Right forelimb (tissue), 1 donor: Measurements from ENCODE around the gene FAM149A.

ENCODE experiments used
- DNase-seq: peaks from one replicate; pipeline ENCODE4 v3.0.0-alpha.2; 2018

The FAM149A gene

GRCh38 chr4:186107947-186108346, 3.4 kb downstream of the FAM149A start:
- DNase-seq = no peak

- no peak for DNase-seq
Measured at GRCh38 chr4:186108391-186108790, 3.9 kb downstream of the FAM149A start.

- DNase-seq = no peak
Measured at GRCh38 chr4:186109245-186109644, 4.7 kb downstream of the FAM149A start.

- DNase-seq = no peak
Measured at GRCh38 chr4:186116697-186117096, 12.2 kb downstream of the FAM149A start.

GRCh38 chr4:186118582-186118981, 14.1 kb downstream of the FAM149A start:
- DNase-seq = no peak

- no peak for DNase-seq
Measured at GRCh38 chr4:186121057-186121456, 16.6 kb downstream of the FAM149A start.

- no peak for DNase-seq
Measured at GRCh38 chr4:186128842-186129241, 24.3 kb downstream of the FAM149A start.

GRCh38 chr4:186131935-186132334, 27.4 kb downstream of the FAM149A start:
- no peak for DNase-seq

GRCh38 chr4:186132577-186133242, 28.2 kb downstream of the FAM149A start:
- no peak for DNase-seq

- no peak for DNase-seq
Measured at GRCh38 chr4:186134257-186134656, 29.8 kb downstream of the FAM149A start.

- no peak for DNase-seq
Measured at GRCh38 chr4:186134861-186135260, 30.4 kb downstream of the FAM149A start.

GRCh38 chr4:186137196-186137794, 32.8 kb downstream of the FAM149A start:
- no peak for DNase-seq

- peak; percentile 88 for DNase-seq
Measured at GRCh38 chr4:186144198-186144945, 39.9 kb downstream of the FAM149A start.

- DNase-seq = peak; percentile 81
Measured at GRCh38 chr4:186144946-186145569, 40.6 kb downstream of the FAM149A start.

GRCh38 chr4:186146458-186146857, 42.0 kb downstream of the FAM149A start:
- DNase-seq = no peak

GRCh38 chr4:186148336-186148975, 44.0 kb downstream of the FAM149A start:
- no peak for DNase-seq

- DNase-seq = no peak
Measured at GRCh38 chr4:186149872-186150271, 45.4 kb downstream of the FAM149A start.

GRCh38 chr4:186150926-186151325, 46.4 kb downstream of the FAM149A start:
- DNase-seq = no peak

- DNase-seq = no peak
Measured at GRCh38 chr4:186151499-186151898, 47.0 kb downstream of the FAM149A start.

- DNase-seq = no peak
Measured at GRCh38 chr4:186158021-186158813, 53.7 kb downstream of the FAM149A start.

GRCh38 chr4:186158966-186159365, 54.5 kb downstream of the FAM149A start:
- DNase-seq = no peak

GRCh38 chr4:186159613-186160012, 55.1 kb downstream of the FAM149A start:
- DNase-seq = no peak
